Stimulated activated CD8-positive, alpha-beta memory T cell treated with anti-CD3 and anti-CD28 coated beads, Interleukin-15, amount 100 ng/mL, for 24 hours (primary cell): ENCODE data around the gene GAS7.

Experiments
- DNase-seq: peaks from one replicate; pipeline ENCODE4 v3.0.0-alpha.2; 2020; ENCODE audit warnings: low read depth

The GAS7 gene

GRCh38 chr17:10198509-10199249 lies at the start of gene GAS7:
Gene GAS7 (minus strand): TSS chr17:10198606.
- no peak for DNase-seq

- no peak for DNase-seq
Observed at GRCh38 chr17:10247810-10248209, 49.4 kb upstream of the GAS7 start.

GRCh38 chr17:10243883-10244844 lies 45.8 kb upstream of the GAS7 start:
- DNase-seq: no peak

GRCh38 chr17:10241781-10242180 lies 43.4 kb upstream of the GAS7 start:
- DNase-seq: no peak

GRCh38 chr17:10238661-10239060 lies 40.3 kb upstream of the GAS7 start:
- DNase-seq: no peak

GRCh38 chr17:10234033-10234432 lies 35.6 kb upstream of the GAS7 start:
- no peak for DNase-seq

- DNase-seq: no peak
Observed at GRCh38 chr17:10233161-10233560, 34.8 kb upstream of the GAS7 start.

GRCh38 chr17:10229181-10229580 lies 30.8 kb upstream of the GAS7 start:
- DNase-seq: no peak

GRCh38 chr17:10226930-10227695 lies 28.7 kb upstream of the GAS7 start:
- peak; percentile 24 for DNase-seq

GRCh38 chr17:10224582-10225195 lies 26.3 kb upstream of the GAS7 start:
- no peak for DNase-seq

GRCh38 chr17:10219193-10219592 lies 20.8 kb upstream of the GAS7 start:
- DNase-seq: no peak

- DNase-seq: no peak
Observed at GRCh38 chr17:10217916-10218315, 19.5 kb upstream of the GAS7 start.

- no peak for DNase-seq
Observed at GRCh38 chr17:10216213-10216938, 18.0 kb upstream of the GAS7 start.

- DNase-seq: no peak
Observed at GRCh38 chr17:10215286-10215685, 16.9 kb upstream of the GAS7 start.

- no peak for DNase-seq
Observed at GRCh38 chr17:10211666-10212065, 13.3 kb upstream of the GAS7 start.

- DNase-seq: no peak
Observed at GRCh38 chr17:10210151-10210574, 11.8 kb upstream of the GAS7 start.

GRCh38 chr17:10208604-10209193 lies 10.3 kb upstream of the GAS7 start:
- no peak for DNase-seq

GRCh38 chr17:10207153-10207552 lies 8.7 kb upstream of the GAS7 start:
- DNase-seq: no peak

- no peak for DNase-seq
Observed at GRCh38 chr17:10205549-10206185, 7.3 kb upstream of the GAS7 start.

- no peak for DNase-seq
Observed at GRCh38 chr17:10201680-10202079, 3.3 kb upstream of the GAS7 start.
